IMR-90 (cell line): ENCODE data around the gene ANTXR1. TPM values are rescaled to one million over a fixed set of nuclear protein-coding genes. Genes with fewer than 3 reads are reported as not detected.

Source experiments
- ATAC-seq: fragments of 200-7000 bp; cut with Tn5 transposase; 2 replicates; pipeline ENCODE4 v1.9.1; 2020; ENCODE audit warnings: low read depth, mild to moderate bottlenecking, moderate library complexity
- BruUV-seq: library from RNA; stranded (reverse); fragments of 400-500 nt; replicated peaks from 2 replicates; lab custom pipeline; 2021; lab: Mats Ljungman, UMichigan
- CTCF ChIA-PET: fragments of 300-600 bp; formaldehyde crosslinking; extraction: SDS; loops from one replicate; lab custom pipeline; 2021; ENCODE audit warnings: antibody characterized with exemption; lab: Yijun Ruan, JAX
- POLR2A ChIA-PET: fragments of 300-600 bp; sonication (Branson Sonifier 250); formaldehyde crosslinking; loops from one replicate; lab custom pipeline; 2022; ENCODE audit warnings: antibody characterized with exemption; ENCODE audit not compliant: unreplicated experiment; lab: Charles Lee
- DNase-seq: peaks from one replicate; pipeline ENCODE4 v3.0.0; 2013
- H2AFZ ChIP-seq: replicated peaks from 2 replicates; pipeline ENCODE3; 2013; ENCODE audit warnings: low read length, mild to moderate bottlenecking; ENCODE audit not compliant: poor library complexity
- H2AK5ac ChIP-seq: 2 replicates; pipeline ENCODE4 v1.6.1; 2013; ENCODE audit warnings: low read depth, low read length, inconsistent platforms
- H2AK9ac ChIP-seq: replicated peaks from 2 replicates; pipeline ENCODE3; 2013; ENCODE audit warnings: mild to moderate bottlenecking, low read depth, low read length, moderate library complexity; ENCODE audit not compliant: poor library complexity
- H2BK120ac ChIP-seq: 2 replicates; pipeline ENCODE4 v1.6.1; 2013; ENCODE audit warnings: low read depth, low read length, inconsistent platforms
- H2BK15ac ChIP-seq: 3 replicates; pipeline ENCODE4 v1.6.1; 2013; ENCODE audit warnings: low read depth, low read length, inconsistent platforms
- H2BK20ac ChIP-seq: 2 replicates; pipeline ENCODE4 v1.6.1; 2013; ENCODE audit warnings: low read depth, mild to moderate bottlenecking, inconsistent platforms, low read length, moderate library complexity
- H2BK5ac ChIP-seq: 2 replicates; pipeline ENCODE4 v1.6.1; 2013; ENCODE audit warnings: mild to moderate bottlenecking, low read depth, low read length, inconsistent platforms; ENCODE audit not compliant: poor library complexity, severe bottlenecking
- H3K14ac ChIP-seq: replicated peaks from 2 replicates; pipeline ENCODE4 v1.6.1; 2013; ENCODE audit warnings: low read depth, low read length, inconsistent platforms
- H3K18ac ChIP-seq: 2 replicates; pipeline ENCODE4 v1.6.1; 2013; ENCODE audit warnings: low read depth, low read length, control low read depth
- H3K23ac ChIP-seq: 2 replicates; pipeline ENCODE4 v1.6.1; 2013; ENCODE audit warnings: low read depth, low read length, inconsistent platforms
- H3K27ac ChIP-seq: 2 replicates; pipeline ENCODE4 v1.5.1; 2013; ENCODE audit warnings: mild to moderate bottlenecking, control low read depth, low read length; ENCODE audit not compliant: insufficient read depth
- H3K27me3 ChIP-seq: 2 replicates; pipeline ENCODE4 v1.6.1; 2013; ENCODE audit warnings: low read length; ENCODE audit not compliant: control insufficient read depth, insufficient read depth
- H3K36me3 ChIP-seq: 2 replicates; pipeline ENCODE4 v1.6.1; 2013; ENCODE audit warnings: low read length, mixed read lengths; ENCODE audit not compliant: control insufficient read depth, insufficient read depth
- H3K4ac ChIP-seq: 2 replicates; pipeline ENCODE4 v1.6.1; 2013; ENCODE audit warnings: low read depth, low read length, inconsistent platforms
- H3K4me1 ChIP-seq: 2 replicates; pipeline ENCODE4 v1.6.1; 2013; ENCODE audit warnings: low read length, mixed read lengths; ENCODE audit not compliant: control insufficient read depth, insufficient read depth
- H3K4me2 ChIP-seq: 2 replicates; pipeline ENCODE4 v1.6.1; 2013; ENCODE audit warnings: low read depth, mild to moderate bottlenecking, control low read depth, low read length, moderate library complexity
- H3K4me3 ChIP-seq: 2 replicates; pipeline ENCODE4 v1.5.1; 2013; ENCODE audit warnings: low read depth, mild to moderate bottlenecking, control low read depth, low read length, moderate library complexity; ENCODE audit not compliant: insufficient read depth
- H3K56ac ChIP-seq: 2 replicates; pipeline ENCODE4 v1.6.1; 2013; ENCODE audit warnings: low read length, inconsistent platforms; ENCODE audit not compliant: insufficient read depth; ENCODE audit errors: extremely low read depth
- H3K79me1 ChIP-seq, 2 experiments: 2 replicates each; pipeline ENCODE4 v1.6.1; 2013; ENCODE audit warnings: low read length in 2 of 2, inconsistent platforms in 1 of 2, low read depth in 1 of 2
- H3K9ac ChIP-seq: 2 replicates; pipeline ENCODE4 v1.6.1; 2013; ENCODE audit warnings: low read depth, low read length, control low read depth
- H3K9me1 ChIP-seq: 2 replicates; pipeline ENCODE4 v1.6.1; 2013; ENCODE audit warnings: low read length, inconsistent platforms; ENCODE audit not compliant: insufficient read depth
- H3K9me3 ChIP-seq: 2 replicates; pipeline ENCODE4 v1.6.1; 2013; ENCODE audit warnings: low read length; ENCODE audit not compliant: control insufficient read depth, insufficient read depth
- H4K20me1 ChIP-seq: 2 replicates; pipeline ENCODE4 v1.6.1; 2013; ENCODE audit warnings: low read length, inconsistent platforms; ENCODE audit not compliant: insufficient read depth
- H4K5ac ChIP-seq: 2 replicates; pipeline ENCODE4 v1.6.1; 2013; ENCODE audit warnings: mild to moderate bottlenecking, low read depth, low read length, control low read depth
- H4K8ac ChIP-seq, 2 experiments: 2 replicates each; pipeline ENCODE4 v1.6.1; 2013; ENCODE audit warnings: low read depth in 2 of 2, low read length in 2 of 2, control low read depth in 1 of 2, inconsistent platforms in 1 of 2
- H4K91ac ChIP-seq: 2 replicates; pipeline ENCODE4 v1.6.1; 2013; ENCODE audit warnings: low read depth, low read length, inconsistent platforms; ENCODE audit not compliant: insufficient read depth
- BHLHE40 ChIP-seq: fragments of 150-350 bp; IDR thresholded peaks from 2 replicates; pipeline ENCODE4 v1.6.1; 2016; ENCODE audit warnings: mild to moderate bottlenecking, low read depth, low read length
- CEBPB ChIP-seq: IDR thresholded peaks from 2 replicates; pipeline ENCODE4 v1.6.1; 2012; ENCODE audit warnings: low read depth, low read length, improper control_type of control experiment
- FOS ChIP-seq: fragments of 150-350 bp; IDR thresholded peaks from 2 replicates; pipeline ENCODE4 v1.6.1; 2016; ENCODE audit warnings: low read depth, low read length
- MAFK ChIP-seq: IDR thresholded peaks from 2 replicates; pipeline ENCODE4 v1.6.1; 2012; ENCODE audit warnings: low read depth, low read length, improper control_type of control experiment
- MAZ ChIP-seq: IDR thresholded peaks from 2 replicates; pipeline ENCODE4 v1.6.1; 2012; ENCODE audit warnings: low read depth, mild to moderate bottlenecking, low read length, improper control_type of control experiment, moderate library complexity, borderline replicate concordance
- MXI1 ChIP-seq: IDR thresholded peaks from 2 replicates; pipeline ENCODE4 v1.6.1; 2012; ENCODE audit warnings: low read depth, mild to moderate bottlenecking, low read length, moderate library complexity, borderline replicate concordance
- NFE2L2 ChIP-seq: fragments of 150-350 bp; IDR thresholded peaks from 2 replicates; pipeline ENCODE4 v1.6.1; 2016; ENCODE audit warnings: low read depth, mild to moderate bottlenecking, low read length
- RAD21 ChIP-seq: IDR thresholded peaks from 2 replicates; pipeline ENCODE4 v1.6.1; 2012; ENCODE audit warnings: low read length, improper control_type of control experiment
- RFX5 ChIP-seq: IDR thresholded peaks from 2 replicates; pipeline ENCODE4 v1.8.0; 2012; ENCODE audit warnings: low read depth, mild to moderate bottlenecking, low read length, moderate library complexity
- SMC3 ChIP-seq: fragments of 150-350 bp; IDR thresholded peaks from 2 replicates; pipeline ENCODE4 v1.6.1; 2016; ENCODE audit warnings: low read depth, mild to moderate bottlenecking, antibody characterized with exemption, low read length, moderate library complexity
- WGBS, 2 experiments: methylation state at CpG; one replicate each; pipeline versions ENCODE4 v1.1.5 to v1.1.7; 2013; ENCODE audit warnings: missing lambda C conversion rate in 2 of 2; ENCODE audit not compliant: insufficient read length in 1 of 2; ENCODE audit errors: extremely low coverage in 2 of 2; 5-methylcytosine and 5-hydroxymethylcytosine counted together
- dilution Hi-C: fragments of 300-500 bp; cut with HindIII; formaldehyde crosslinking; loops from one replicate; pipeline ENCODE4 v1.14.3; 2018; ENCODE audit warnings: low sequenced_read_pairs; ENCODE audit not compliant: unreplicated experiment
- in situ Hi-C: fragments of 300-500 bp; cut with MboI; formaldehyde crosslinking; loops from 3 replicates; pipeline ENCODE4 v1.14.3; 2019; ENCODE audit warnings: low sequenced_read_pairs, inconsistent platforms, mixed read lengths
- intact Hi-C: fragments of 100-400 bp; cut with micrococcal nuclease; formaldehyde crosslinking; loops from 2 replicates; pipeline ENCODE4 v1.10.0; 2022
- polyA plus RNA-seq, 3 experiments: library from polyadenylated mRNA; depleted of rRNA; stranded (reverse); fragments of >200 nt; gene quantifications; 2 replicates each; pipeline ENCODE4 v1.2.3, GENCODE V29; 2012; ENCODE audit warnings: low replicate concordance in 1 of 3
- total RNA-seq: library from RNA; depleted of rRNA; stranded (reverse); fragments of >200 nt; gene quantifications from 2 replicates; pipeline ENCODE4 v1.2.3, GENCODE V29; 2012

The ANTXR1 gene
- total and polyA plus RNA-seq, 2 of the 4 experiments (the other 2 are of a cell fraction), result 27.2 to 36.9 TPM

GRCh38 chr2:69086466-69086865 is 73.5 kb downstream of the ANTXR1 start:
- no peak overlapping the region for H2BK15ac ChIP-seq
- no peak overlapping the region for H3K9ac ChIP-seq
- ChIA-PET CTCF (no interaction called here), POLR2A (no interaction called here)
- DNase-seq, result no peak
- H3K9me1 ChIP-seq, result peaks cover 37% of the 10 kb centered on the region
- no peaks in the 10 kb centered on the region for H3K27me3 ChIP-seq
- no peak overlapping the region for H2BK5ac ChIP-seq
- H3K4me1 ChIP-seq, result peaks cover 34% of the 10 kb centered on the region
- no peak overlapping the region for H3K4me2 ChIP-seq
- peak overlapping the region; percentile 63 for H2BK120ac ChIP-seq
- no peaks in the 10 kb centered on the region for H3K9me3 ChIP-seq
- H3K4ac ChIP-seq, result peak overlapping the region; percentile 33
- peak overlapping the region; percentile 17; the same call in 1 of the 2 replicates for H3K23ac ChIP-seq
- no peak overlapping the region; the same call in 1 of the 2 replicates for H4K5ac ChIP-seq
- 0 out of 2 replicates have a peak, but pooled peaks cover 4% of the 10 kb centered on the region for H4K20me1 ChIP-seq
- peak overlapping the region; percentile 42; the same call in 1 of the 2 replicates for H2AK5ac ChIP-seq
- no peak overlapping the region for H3K4me3 ChIP-seq
- BruUV-seq, result no TSS peak
- H3K56ac ChIP-seq, result no peak overlapping the region
- H3K18ac ChIP-seq, result peak overlapping the region; percentile 66; the same call in 1 of the 2 replicates
- peak overlapping the region; percentile 20; the same call in 1 of the 2 replicates for H3K27ac ChIP-seq
- ATAC-seq, result no peak
- no peak overlapping the region for H2AK9ac ChIP-seq
- no peak overlapping the region for H2AFZ ChIP-seq
- H3K79me1 ChIP-seq, result peaks cover 12 to 63% of the 10 kb centered on the region in 2 experiments; a peak in 3 of 4 replicates
- intact Hi-C loops, result loop anchor here (2.0 kb wide), 1 partner anchor 72 kb away; no protein-coding TSS in a partner anchor
- dilution Hi-C loops, result no loop called here
- 83% methylated on average over 4 of the region's 4 CpGs; no CpG with 5 or more reads in 1 of the 2 experiments for WGBS, 2 experiments
- no peak for TF ChIP-seq BHLHE40
- TF ChIP-seq MXI1, result no peak
- TF ChIP-seq FOS, result no peak
- TF ChIP-seq NFE2L2, result no peak
- no peak for TF ChIP-seq RAD21
- TF ChIP-seq RFX5, result no peak
- no peak for TF ChIP-seq SMC3
- no peak for TF ChIP-seq MAFK
- TF ChIP-seq MAZ, result no peak
- TF ChIP-seq CEBPB, result no peak
- peak overlapping the region in 1 of 2 experiments; percentile 29; a peak in 1 of 4 replicates for H4K8ac ChIP-seq
- H2BK20ac ChIP-seq, result peak overlapping the region; percentile 67; the same call in 1 of the 2 replicates
- H3K14ac ChIP-seq, result no peak overlapping the region; the same call in 1 of the 2 replicates
- H4K91ac ChIP-seq, result peak overlapping the region; percentile 55
- in situ Hi-C loops, result no loop called here
- H3K36me3 ChIP-seq, result peaks cover 30% of the 10 kb centered on the region
